Measurements from ENCODE around the gene QPCT. TPM values are rescaled to one million over a fixed set of nuclear protein-coding genes. Genes with fewer than 3 reads are reported as not detected.

Gene QPCT
- total and polyA plus RNA-seq, 2 of the 4 experiments (the other 2 are of a cell fraction) = 1.9 to 2.2 TPM

DNA sequence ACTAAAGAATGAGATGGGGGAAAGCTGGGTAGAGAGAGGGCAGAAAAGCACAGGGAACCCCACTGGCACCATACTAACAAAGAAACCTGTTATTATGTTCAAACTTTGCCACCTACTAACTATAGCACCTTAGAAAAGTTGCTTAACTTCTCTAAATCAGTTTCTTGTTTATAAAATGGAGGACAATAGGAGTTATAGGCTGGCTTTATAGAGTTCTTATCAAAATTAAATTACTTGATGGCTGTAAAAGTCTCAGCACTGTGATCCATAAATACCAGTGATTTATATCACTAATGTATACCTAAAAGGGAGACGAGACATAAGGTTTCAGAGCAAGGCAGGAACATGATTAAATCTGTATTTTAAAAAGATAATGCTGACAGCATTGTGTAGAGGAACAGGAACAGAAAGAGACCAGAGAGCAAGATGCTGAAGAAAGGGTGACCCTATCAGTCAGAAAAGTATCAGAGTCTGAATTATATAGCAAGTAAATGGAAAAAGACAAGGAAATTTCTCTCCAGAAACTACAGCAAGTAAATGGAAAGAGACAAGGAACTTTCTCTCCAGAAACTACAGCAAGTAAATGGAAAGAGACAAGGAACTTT is 48.9 kb upstream of the QPCT start:
- Histone ChIP-seq H3K4ac (ENCODE audit: low read depth, low read length) (no peak overlapping the region), H4K20me1 (ENCODE audit: insufficient read depth, low read length) (peaks cover 3% of the 10 kb centered on the region; the same call in 1 of the 2 replicates), H3K9ac (ENCODE audit: low read depth, low read length) (no peak overlapping the region), H3K36me3 (ENCODE audit: control insufficient read depth, insufficient read depth, low read length) (peaks cover 2% of the 10 kb centered on the region), H3K4me3 (ENCODE audit: insufficient read depth, low read depth, low read length) (no peak overlapping the region), H2AK9ac (replicated peaks; ENCODE audit: low read depth, low read length, poor library complexity) (no peak overlapping the region), H3K9me3 (ENCODE audit: control insufficient read depth, insufficient read depth, low read length) (no peaks in the 10 kb centered on the region), H3K4me2 (ENCODE audit: low read depth, low read length) (no peak overlapping the region), H2AFZ (replicated peaks; ENCODE audit: low read length, poor library complexity) (no peak overlapping the region), H4K5ac (ENCODE audit: low read depth, low read length) (no peak overlapping the region), H2BK5ac (ENCODE audit: low read depth, low read length, poor library complexity, severe bottlenecking) (no peak overlapping the region), H3K27me3 (ENCODE audit: control insufficient read depth, insufficient read depth, low read length) (no peaks in the 10 kb centered on the region), H3K18ac (ENCODE audit: low read depth, low read length) (no peak overlapping the region), H2AK5ac (ENCODE audit: low read depth, low read length) (no peak overlapping the region), H3K9me1 (ENCODE audit: insufficient read depth, low read length) (0 out of 2 replicates have a peak, but pooled peaks cover 2% of the 10 kb centered on the region), H4K91ac (ENCODE audit: insufficient read depth, low read depth, low read length) (no peak overlapping the region), H3K27ac (ENCODE audit: insufficient read depth, low read length) (no peak overlapping the region), H3K14ac (replicated peaks; ENCODE audit: low read depth, low read length) (no peak overlapping the region), H2BK20ac (ENCODE audit: low read depth, low read length) (no peak overlapping the region), H3K23ac (ENCODE audit: low read depth, low read length) (no peak overlapping the region), H2BK120ac (ENCODE audit: low read depth, low read length) (no peak overlapping the region), H3K79me1 (ENCODE audit: low read depth in 1 of 2, low read length in 2 of 2) (peaks cover 36 to 54% of the 10 kb centered on the region in 2 experiments), H2BK15ac (ENCODE audit: low read depth, low read length) (no peak overlapping the region), H3K4me1 (ENCODE audit: control insufficient read depth, insufficient read depth, low read length) (peaks cover 6% of the 10 kb centered on the region; the same call in 1 of the 2 replicates), H3K56ac (ENCODE audit: extremely low read depth, insufficient read depth, low read length) (no peak overlapping the region), H4K8ac (ENCODE audit: low read depth in 2 of 2, low read length in 2 of 2) (no peak overlapping the region)
- DNase-seq = no peak
- intact Hi-C loops (cut with micrococcal nuclease) = no loop called here
- ChIA-PET POLR2A (ENCODE audit: unreplicated experiment) (no interaction called here), CTCF (no interaction called here)
- TF ChIP-seq MXI1 (IDR thresholded peaks at IDR 0.05; ENCODE audit: borderline replicate concordance, low read depth, low read length) (no peak), NFE2L2 (IDR thresholded peaks at IDR 0.05; ENCODE audit: low read depth, low read length) (no peak), BHLHE40 (IDR thresholded peaks at IDR 0.05; ENCODE audit: low read depth, low read length) (no peak), MAFK (IDR thresholded peaks at IDR 0.05; ENCODE audit: low read depth, low read length) (no peak), SMC3 (IDR thresholded peaks at IDR 0.05; ENCODE audit: low read depth, low read length) (no peak), RAD21 (IDR thresholded peaks at IDR 0.05; ENCODE audit: low read length) (no peak), POLR2A (IDR thresholded peaks at IDR 0.05; ENCODE audit: low read depth, low read length) (no peak), MAZ (IDR thresholded peaks at IDR 0.05; ENCODE audit: borderline replicate concordance, low read depth, low read length) (no peak), FOS (IDR thresholded peaks at IDR 0.05; ENCODE audit: low read depth, low read length) (no peak), RCOR1 (IDR thresholded peaks at IDR 0.05; ENCODE audit: insufficient replicate concordance, low read length) (no peak), CTCF (conservative IDR thresholded peaks at IDR 0.05; ENCODE audit: low read depth, low read length) (no peak)
- TF ChIP-seq, protein P1, sequence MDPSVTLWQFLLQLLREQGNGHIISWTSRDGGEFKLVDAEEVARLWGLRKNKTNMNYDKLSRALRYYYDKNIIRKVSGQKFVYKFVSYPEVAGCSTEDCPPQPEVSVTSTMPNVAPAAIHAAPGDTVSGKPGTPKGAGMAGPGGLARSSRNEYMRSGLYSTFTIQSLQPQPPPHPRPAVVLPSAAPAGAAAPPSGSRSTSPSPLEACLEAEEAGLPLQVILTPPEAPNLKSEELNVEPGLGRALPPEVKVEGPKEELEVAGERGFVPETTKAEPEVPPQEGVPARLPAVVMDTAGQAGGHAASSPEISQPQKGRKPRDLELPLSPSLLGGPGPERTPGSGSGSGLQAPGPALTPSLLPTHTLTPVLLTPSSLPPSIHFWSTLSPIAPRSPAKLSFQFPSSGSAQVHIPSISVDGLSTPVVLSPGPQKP (IDR thresholded peaks at IDR 0.05; ENCODE audit: borderline replicate concordance, low read depth, low read length) = no peak
- TF ChIP-seq, protein P2, sequence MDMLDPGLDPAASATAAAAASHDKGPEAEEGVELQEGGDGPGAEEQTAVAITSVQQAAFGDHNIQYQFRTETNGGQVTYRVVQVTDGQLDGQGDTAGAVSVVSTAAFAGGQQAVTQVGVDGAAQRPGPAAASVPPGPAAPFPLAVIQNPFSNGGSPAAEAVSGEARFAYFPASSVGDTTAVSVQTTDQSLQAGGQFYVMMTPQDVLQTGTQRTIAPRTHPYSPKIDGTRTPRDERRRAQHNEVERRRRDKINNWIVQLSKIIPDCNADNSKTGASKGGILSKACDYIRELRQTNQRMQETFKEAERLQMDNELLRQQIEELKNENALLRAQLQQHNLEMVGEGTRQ (IDR thresholded peaks at IDR 0.05; ENCODE audit: low read depth, low read length) = no peak
- dilution Hi-C loops (cut with HindIII; ENCODE audit: low sequenced_read_pairs, unreplicated experiment) = no loop called here
- WGBS, 2 experiments (ENCODE audit: extremely low coverage in 2 of 2, insufficient read length in 1 of 2) = no CpG with 5 or more reads among the region's 1 CpG
- BruUV-seq (replicated peaks) = no TSS peak
- in situ Hi-C loops (cut with MboI; ENCODE audit: low sequenced_read_pairs) = no loop called here
- ATAC-seq (ENCODE audit: low read depth) = no peak

Measured in IMR-90 (cell line).